B cell (primary cell): Measurements from ENCODE around the gene CEMIP. TPM values are rescaled to one million over a fixed set of nuclear protein-coding genes. Genes with fewer than 3 reads are reported as not detected.

Experiments used
- ATAC-seq: fragments of 200-7000 bp; cut with Tn5 transposase; one replicate; pipeline ENCODE4 v1.10.0; 2021; ENCODE audit warnings: low read depth, mild to moderate bottlenecking, moderate number of reproducible peaks, moderate library complexity
- CTCF ChIA-PET: fragments of 350-600 bp; sonication (Branson Sonifier 250); formaldehyde crosslinking; loops from one replicate; lab custom pipeline; 2021; ENCODE audit warnings: antibody characterized with exemption, inconsistent platforms; lab: Charles Lee
- POLR2A ChIA-PET: fragments of 350-600 bp; sonication (Branson Sonifier 250); formaldehyde crosslinking; loops from one replicate; lab custom pipeline; 2021; ENCODE audit warnings: antibody characterized with exemption; lab: Charles Lee
- DNase-seq: peaks from one replicate; pipeline ENCODE4 v3.0.0; 2013
- H2AFZ ChIP-seq: 2 replicates; pipeline ENCODE4 v1.6.1; 2012; ENCODE audit warnings: mild to moderate bottlenecking, low read depth, low read length; ENCODE audit not compliant: insufficient read depth, poor library complexity, severe bottlenecking
- H3K27ac ChIP-seq, 2 donors: 1 replicate in 1 of 2; 2 replicates in 1 of 2; pipeline ENCODE4 v1.5.1; 2012 to 2013; ENCODE audit warnings: low read length in 2 of 2, mild to moderate bottlenecking in 2 of 2, moderate library complexity in 1 of 2
- H3K27me3 ChIP-seq, 4 experiments: fragments of 200-600 bp in 1 of 4; sonication (generic) in 1 of 4; replicated peaks in 1 of 4; 1 replicate in 2 of 4; 2 replicates in 2 of 4; pipeline versions ENCODE4 v1.6.1 to v1.7.0; 2013 to 2016; ENCODE audit warnings: low read length in 3 of 4, mild to moderate bottlenecking in 2 of 4, mixed read lengths in 1 of 4, moderate library complexity in 1 of 4; ENCODE audit not compliant: insufficient read depth in 4 of 4, control insufficient read depth in 3 of 4; ENCODE audit errors: control extremely low read depth in 1 of 4
- H3K36me3 ChIP-seq, 2 experiments: replicated peaks in 1 of 2; 1 replicate in 1 of 2; 2 replicates in 1 of 2; pipeline versions ENCODE4 v1.6.1 to v1.7.1; 2013; ENCODE audit warnings: low read length in 1 of 2; ENCODE audit not compliant: insufficient read depth in 2 of 2, control insufficient read depth in 1 of 2; ENCODE audit errors: control extremely low read depth in 1 of 2, extremely low read depth in 1 of 2
- H3K4me1 ChIP-seq, 2 donors: fragments of 200-600 bp in 1 of 2; sonication (generic) in 1 of 2; 1 replicate in 1 of 2; 2 replicates in 1 of 2; pipeline versions ENCODE4 v1.5.1 to v1.6.1; 2013 to 2017; ENCODE audit warnings: low read length in 2 of 2; ENCODE audit not compliant: control insufficient read depth in 2 of 2, insufficient read depth in 2 of 2
- H3K4me2 ChIP-seq: replicated peaks from 2 replicates; pipeline ENCODE3; 2012; ENCODE audit warnings: mild to moderate bottlenecking, low read depth, low read length; ENCODE audit not compliant: poor library complexity, severe bottlenecking
- H3K4me3 ChIP-seq, 5 experiments: fragments of 200-600 bp in 1 of 5; sonication (generic) in 1 of 5; 1 replicate in 3 of 5; 2 replicates in 2 of 5; pipeline versions ENCODE4 v1.5.1 to v1.7.0; 2011 to 2016; ENCODE audit warnings: low read length in 4 of 5, mild to moderate bottlenecking in 4 of 5, low read depth in 2 of 5, control low read depth in 1 of 5, moderate library complexity in 1 of 5; ENCODE audit not compliant: insufficient read depth in 1 of 5; ENCODE audit errors: control extremely low read depth in 1 of 5, extremely low read depth in 1 of 5
- H3K79me2 ChIP-seq: fragments of 200-600 bp; sonication (generic); one replicate; pipeline ENCODE4 v1.6.0; 2016; ENCODE audit warnings: low read length; ENCODE audit not compliant: control insufficient read depth, insufficient read depth
- H3K9ac ChIP-seq: fragments of 200-600 bp; sonication (generic); 2 replicates; pipeline ENCODE4 v1.6.1; 2017; ENCODE audit warnings: mild to moderate bottlenecking, low read length, moderate library complexity
- H3K9me3 ChIP-seq, 3 donors: one replicate each; pipeline versions ENCODE4 v1.6.1 to v1.7.1; 2013; ENCODE audit warnings: low read length in 2 of 3; ENCODE audit not compliant: control insufficient read depth in 2 of 3, insufficient read depth in 1 of 3; ENCODE audit errors: control extremely low read depth in 1 of 3
- H4K20me1 ChIP-seq: 2 replicates; pipeline ENCODE4 v1.6.0; 2012; ENCODE audit warnings: mild to moderate bottlenecking, low read length; ENCODE audit not compliant: insufficient read depth, control insufficient read depth, poor library complexity, severe bottlenecking
- H3K27ac Mint-ChIP-seq: one replicate; pipeline ENCODE4 v1.8.0; 2021; ENCODE audit warnings: mixed read lengths
- H3K27me3 Mint-ChIP-seq: one replicate; pipeline ENCODE4 v1.8.0; 2021; ENCODE audit warnings: mixed read lengths
- H3K4me1 Mint-ChIP-seq: one replicate; pipeline ENCODE4 v1.8.0; 2021; ENCODE audit warnings: mixed read lengths
- H3K4me3 Mint-ChIP-seq: one replicate; pipeline ENCODE4 v1.8.0; 2021; ENCODE audit warnings: mixed read lengths
- H3K9me3 Mint-ChIP-seq: one replicate; pipeline ENCODE4 v1.8.0; 2022; ENCODE audit warnings: mixed read lengths; ENCODE audit not compliant: insufficient read depth
- EZH2 ChIP-seq: IDR thresholded peaks from 2 replicates; pipeline ENCODE4 v1.6.1; 2012; ENCODE audit warnings: borderline replicate concordance, low read depth, mild to moderate bottlenecking, moderate library complexity, low read length; ENCODE audit not compliant: insufficient read depth, poor library complexity, severe bottlenecking
- WGBS: methylation state at CpG from one replicate; pipeline ENCODE4 v1.1.5; 2013; ENCODE audit warnings: missing lambda C conversion rate; ENCODE audit not compliant: insufficient coverage; 5-methylcytosine and 5-hydroxymethylcytosine counted together
- intact Hi-C: fragments of 100-400 bp; cut with micrococcal nuclease; formaldehyde crosslinking; loops from one replicate; pipeline ENCODE4 v1.10.0; 2022
- polyA plus RNA-seq: library from polyadenylated mRNA; depleted of rRNA; stranded (reverse); fragments of >200 nt; gene quantifications from 2 replicates; pipeline ENCODE4 v1.2.3, GENCODE V29; 2012
- total RNA-seq, 2 donors: library from RNA; stranded (reverse); fragments of 120-200 nt in 1 of 2; gene quantifications; 1 replicate in 1 of 2; 2 replicates in 1 of 2; pipeline versions ENCODE4 v1.2.3 to v1.2.4, GENCODE V29; 2013 to 2022
- TF ChIP-seq, protein P1 (sequence below): fragments of 200-600 bp; IDR thresholded peaks from one replicate; pipeline ENCODE4 v1.8.0; 2022; ENCODE audit warnings: antibody characterized with exemption, mild to moderate bottlenecking

Gene CEMIP
- total and polyA plus RNA-seq, 2 donors (not counting 1 experiment from before 2014, with no cell fraction given): 0.32 TPM; not detected in 1

DNA sequence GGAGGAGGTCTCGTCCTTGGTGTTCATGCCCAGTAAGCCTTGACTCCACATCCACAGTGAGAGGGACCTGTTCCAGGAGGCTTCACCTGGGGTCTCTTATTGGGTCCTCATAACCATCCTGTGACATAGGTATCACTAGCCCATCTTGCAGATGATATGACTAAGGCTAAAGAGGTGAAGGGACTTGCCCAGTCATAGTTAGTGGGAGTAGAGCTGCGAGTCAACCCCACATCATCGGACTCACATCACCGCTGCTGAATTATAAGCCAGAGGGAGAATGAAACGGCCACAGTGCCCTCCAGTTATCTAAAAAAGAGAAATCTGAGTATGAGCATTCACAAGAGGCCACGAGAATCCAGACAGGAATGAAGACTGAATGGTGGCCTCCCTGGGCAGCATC is 144.5 kb downstream of the CEMIP start:
- Mint-ChIP-seq H3K4me3 (no peak overlapping the region), H3K27ac (no peak overlapping the region), H3K27me3 (no peaks in the 10 kb centered on the region), H3K9me3 (no peaks in the 10 kb centered on the region), H3K4me1 (no peaks in the 10 kb centered on the region)
- CTCF ChIA-PET: no interaction called here
- no peaks in the 10 kb centered on the region for H4K20me1 ChIP-seq
- H3K36me3 ChIP-seq: no peaks in the 10 kb centered on the region
- H3K4me2 ChIP-seq: no peak overlapping the region
- no peak for DNase-seq
- no peaks in the 10 kb centered on the region for H3K79me2 ChIP-seq
- H3K27me3 ChIP-seq: no peaks in the 10 kb centered on the region
- H3K9ac ChIP-seq: no peak overlapping the region
- H3K9me3 ChIP-seq: no peaks in the 10 kb centered on the region
- WGBS: 78% methylated on average over 6 of the region's 6 CpGs
- no peak overlapping the region for H3K4me3 ChIP-seq
- no peak overlapping the region for H3K27ac ChIP-seq
- intact Hi-C loops: no loop called here
- TF ChIP-seq, protein P1, sequence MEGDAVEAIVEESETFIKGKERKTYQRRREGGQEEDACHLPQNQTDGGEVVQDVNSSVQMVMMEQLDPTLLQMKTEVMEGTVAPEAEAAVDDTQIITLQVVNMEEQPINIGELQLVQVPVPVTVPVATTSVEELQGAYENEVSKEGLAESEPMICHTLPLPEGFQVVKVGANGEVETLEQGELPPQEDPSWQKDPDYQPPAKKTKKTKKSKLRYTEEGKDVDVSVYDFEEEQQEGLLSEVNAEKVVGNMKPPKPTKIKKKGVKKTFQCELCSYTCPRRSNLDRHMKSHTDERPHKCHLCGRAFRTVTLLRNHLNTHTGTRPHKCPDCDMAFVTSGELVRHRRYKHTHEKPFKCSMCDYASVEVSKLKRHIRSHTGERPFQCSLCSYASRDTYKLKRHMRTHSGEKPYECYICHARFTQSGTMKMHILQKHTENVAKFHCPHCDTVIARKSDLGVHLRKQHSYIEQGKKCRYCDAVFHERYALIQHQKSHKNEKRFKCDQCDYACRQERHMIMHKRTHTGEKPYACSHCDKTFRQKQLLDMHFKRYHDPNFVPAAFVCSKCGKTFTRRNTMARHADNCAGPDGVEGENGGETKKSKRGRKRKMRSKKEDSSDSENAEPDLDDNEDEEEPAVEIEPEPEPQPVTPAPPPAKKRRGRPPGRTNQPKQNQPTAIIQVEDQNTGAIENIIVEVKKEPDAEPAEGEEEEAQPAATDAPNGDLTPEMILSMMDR: no peak
- TF ChIP-seq EZH2: no peak
- ATAC-seq: no peak
- no peak overlapping the region for H2AFZ ChIP-seq
- POLR2A ChIA-PET: no interaction called here
- H3K4me1 ChIP-seq: no peaks in the 10 kb centered on the region

DNA sequence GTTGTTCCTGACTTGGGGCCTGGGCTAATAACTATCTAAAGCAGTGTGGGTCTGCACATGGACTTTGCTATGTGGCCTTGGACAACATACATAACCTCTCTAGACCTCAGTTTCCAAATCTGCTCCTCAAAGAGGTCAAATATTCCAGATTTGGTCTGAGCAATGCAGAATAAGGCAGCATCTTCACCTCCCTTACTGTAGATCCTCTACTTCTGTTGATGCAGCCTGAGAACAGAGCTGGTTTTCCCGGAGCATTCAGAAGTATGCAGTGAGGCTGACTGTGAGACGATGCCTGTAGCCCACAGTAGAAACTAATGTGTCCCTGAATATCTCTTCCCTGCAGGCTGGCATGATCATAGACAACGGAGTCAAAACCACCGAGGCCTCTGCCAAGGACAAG is 145.1 kb downstream of the CEMIP start:
- Histone ChIP-seq H3K9ac (no peak overlapping the region), H3K79me2 (no peaks in the 10 kb centered on the region), H3K36me3 (no peaks in the 10 kb centered on the region), H2AFZ (no peak overlapping the region), H3K9me3 (no peaks in the 10 kb centered on the region), H3K4me3 (no peak overlapping the region), H3K27me3 (no peaks in the 10 kb centered on the region), H3K4me1 (no peaks in the 10 kb centered on the region), H4K20me1 (no peaks in the 10 kb centered on the region), H3K27ac (no peak overlapping the region), H3K4me2 (no peak overlapping the region)
- no peak for DNase-seq
- no peaks in the 10 kb centered on the region for H3K4me1 Mint-ChIP-seq
- WGBS: 89% methylated on average over 4 of the region's 4 CpGs
- H3K27ac Mint-ChIP-seq: no peak overlapping the region
- TF ChIP-seq, protein P1: no peak
- TF ChIP-seq EZH2: no peak
- H3K27me3 Mint-ChIP-seq: no peaks in the 10 kb centered on the region
- intact Hi-C loops: no loop called here
- no peak overlapping the region for H3K4me3 Mint-ChIP-seq
- ATAC-seq: no peak
- H3K9me3 Mint-ChIP-seq: no peaks in the 10 kb centered on the region
- ChIA-PET CTCF (no interaction called here), POLR2A (no interaction called here)
